ENCODE measurements around the gene CCR7. TPM values are rescaled to one million over a fixed set of nuclear protein-coding genes. Genes with fewer than 3 reads are reported as not detected.
"Not testable (repeated sequence)": the region's sequence is repeated elsewhere in the genome, so short reads cannot be mapped to it uniquely, and the experiment has no call there.

CCR7 gene
- total RNA-seq, 4 donors from 2014 or later: 0.14 to 5.4 (median 4.9) TPM; not detected in 1

DNA sequence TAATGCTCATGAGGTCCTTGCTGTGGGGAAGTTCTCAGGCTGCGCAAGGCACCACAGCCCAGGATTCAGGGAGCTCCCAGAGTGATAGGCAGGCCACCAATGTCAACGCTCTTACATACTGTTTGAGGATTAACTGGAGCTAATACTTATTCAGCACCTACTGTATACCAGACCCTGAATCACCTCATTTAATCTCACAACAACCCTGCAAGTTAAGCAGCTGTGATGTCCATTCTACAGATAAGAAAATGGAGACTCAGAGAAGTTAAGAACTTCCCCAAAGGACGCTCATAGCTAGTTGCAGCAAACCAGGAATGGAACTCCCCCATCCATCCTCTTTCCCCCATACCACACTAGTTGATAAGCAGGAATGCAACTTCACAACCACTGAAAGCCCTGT is 25.5 kb upstream of the CCR7 start:
- no peak for TF ChIP-seq POLR2A (IDR thresholded peaks at IDR 0.05)
- TF ChIP-seq POLR2AphosphoS5 (IDR thresholded peaks at IDR 0.05): no peak
- no peak for TF ChIP-seq EP300 (IDR thresholded peaks at IDR 0.05; ENCODE audit: low read depth)
- TF ChIP-seq, protein P1, sequence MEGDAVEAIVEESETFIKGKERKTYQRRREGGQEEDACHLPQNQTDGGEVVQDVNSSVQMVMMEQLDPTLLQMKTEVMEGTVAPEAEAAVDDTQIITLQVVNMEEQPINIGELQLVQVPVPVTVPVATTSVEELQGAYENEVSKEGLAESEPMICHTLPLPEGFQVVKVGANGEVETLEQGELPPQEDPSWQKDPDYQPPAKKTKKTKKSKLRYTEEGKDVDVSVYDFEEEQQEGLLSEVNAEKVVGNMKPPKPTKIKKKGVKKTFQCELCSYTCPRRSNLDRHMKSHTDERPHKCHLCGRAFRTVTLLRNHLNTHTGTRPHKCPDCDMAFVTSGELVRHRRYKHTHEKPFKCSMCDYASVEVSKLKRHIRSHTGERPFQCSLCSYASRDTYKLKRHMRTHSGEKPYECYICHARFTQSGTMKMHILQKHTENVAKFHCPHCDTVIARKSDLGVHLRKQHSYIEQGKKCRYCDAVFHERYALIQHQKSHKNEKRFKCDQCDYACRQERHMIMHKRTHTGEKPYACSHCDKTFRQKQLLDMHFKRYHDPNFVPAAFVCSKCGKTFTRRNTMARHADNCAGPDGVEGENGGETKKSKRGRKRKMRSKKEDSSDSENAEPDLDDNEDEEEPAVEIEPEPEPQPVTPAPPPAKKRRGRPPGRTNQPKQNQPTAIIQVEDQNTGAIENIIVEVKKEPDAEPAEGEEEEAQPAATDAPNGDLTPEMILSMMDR (IDR thresholded peaks at IDR 0.05): no peak
- Histone ChIP-seq H3K27ac (no peak overlapping the region), H3K4me3 (no peak overlapping the region), H3K9me3 (no peaks in the 10 kb centered on the region), H3K36me3 (no peaks in the 10 kb centered on the region), H3K4me1 (no peaks in the 10 kb centered on the region), H3K27me3 (no peaks in the 10 kb centered on the region)
- intact Hi-C loops (cut with DNase I; ENCODE audit: low total_unique reads): no loop called here
- 83 to 94% methylated on average over 1 to 3 of the region's 3 CpGs for WGBS, 2 donors (ENCODE audit: low coverage in 1 of 2)
- DNase-seq: no peak
- in situ Hi-C loops (cut with MboI; ENCODE audit: low pct_ligation_motif_present in 1 of 4, low pct_unique_long_range_greater_than_20kb in 1 of 4, low sequenced_read_pairs in 3 of 4): no loop called here

DNA sequence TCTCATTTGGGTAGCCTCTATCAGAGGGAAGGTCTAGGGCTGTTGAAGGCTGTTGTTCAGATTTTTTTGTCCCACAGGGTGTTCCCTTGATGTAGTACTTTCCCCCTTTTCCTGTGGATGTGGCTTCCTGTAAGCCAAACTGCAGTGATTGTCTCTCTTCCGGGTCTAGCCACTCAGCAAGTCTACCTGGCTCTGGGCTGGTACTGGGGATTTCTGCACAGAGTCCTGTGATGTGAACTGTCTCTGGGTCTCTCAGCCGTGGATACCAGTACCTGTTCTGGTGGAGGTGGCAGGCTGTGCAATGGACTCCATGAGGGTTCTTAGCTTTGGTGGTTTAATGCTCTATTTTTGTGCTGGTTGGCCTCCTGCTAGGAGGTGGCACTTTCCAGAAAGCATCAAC is 23.3 kb upstream of the CCR7 start:
- no peaks in the 10 kb centered on the region for H3K4me1 ChIP-seq
- H3K36me3 ChIP-seq: no peaks in the 10 kb centered on the region
- intact Hi-C loops (cut with DNase I; ENCODE audit: low total_unique reads) (no loop called here), in situ Hi-C loops (cut with MboI; ENCODE audit: low pct_ligation_motif_present in 1 of 4, low pct_unique_long_range_greater_than_20kb in 1 of 4, low sequenced_read_pairs in 3 of 4) (no loop called here)
- no peak overlapping the region for H3K4me3 ChIP-seq
- no peak for DNase-seq
- no peak overlapping the region for H3K27ac ChIP-seq
- no peak for TF ChIP-seq POLR2A (IDR thresholded peaks at IDR 0.05)
- TF ChIP-seq, protein P1 (IDR thresholded peaks at IDR 0.05): no peak
- no peak for TF ChIP-seq EP300 (IDR thresholded peaks at IDR 0.05; ENCODE audit: low read depth)
- TF ChIP-seq POLR2AphosphoS5 (IDR thresholded peaks at IDR 0.05): no peak
- 68% methylated on average over 2 of the region's 2 CpGs; no CpG with 5 or more reads in 1 of the 2 donors for WGBS, 2 donors (ENCODE audit: low coverage in 1 of 2)
- peaks cover 0 to 8% of the 10 kb centered on the region in 2 donors for H3K9me3 ChIP-seq
- no peaks in the 10 kb centered on the region for H3K27me3 ChIP-seq

DNA sequence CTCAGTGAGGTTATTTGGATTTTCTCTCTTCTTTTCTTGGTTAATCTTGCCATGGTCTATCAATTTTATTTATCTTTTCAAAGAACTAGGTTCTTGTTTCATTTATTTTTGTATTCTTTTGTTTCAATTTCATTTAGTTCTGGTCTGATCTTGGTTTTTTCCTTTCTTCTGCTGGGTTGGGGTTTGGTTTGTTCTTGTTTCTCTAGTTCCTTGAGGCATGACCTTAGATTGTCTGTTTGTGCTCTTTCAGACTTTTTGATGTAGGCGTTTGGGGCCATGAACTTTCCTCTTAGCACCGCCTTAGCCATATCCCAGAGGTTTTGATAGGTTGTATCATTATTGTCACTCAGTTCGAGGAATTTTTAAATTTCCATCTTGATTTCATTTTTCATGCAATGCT is 21.0 kb upstream of the CCR7 start:
- H3K27ac ChIP-seq; H3K9me3 ChIP-seq; DNase-seq; H3K36me3 ChIP-seq; H3K27me3 ChIP-seq; H3K4me1 ChIP-seq; intact Hi-C loops (cut with DNase I; ENCODE audit: low total_unique reads); in situ Hi-C loops (cut with MboI; ENCODE audit: low pct_ligation_motif_present in 1 of 4, low pct_unique_long_range_greater_than_20kb in 1 of 4, low sequenced_read_pairs in 3 of 4); H3K4me3 ChIP-seq: not testable (repeated sequence)
- WGBS, 2 donors (ENCODE audit: low coverage in 1 of 2): 75% methylated on average over 2 to 3 of the region's 3 CpGs

DNA sequence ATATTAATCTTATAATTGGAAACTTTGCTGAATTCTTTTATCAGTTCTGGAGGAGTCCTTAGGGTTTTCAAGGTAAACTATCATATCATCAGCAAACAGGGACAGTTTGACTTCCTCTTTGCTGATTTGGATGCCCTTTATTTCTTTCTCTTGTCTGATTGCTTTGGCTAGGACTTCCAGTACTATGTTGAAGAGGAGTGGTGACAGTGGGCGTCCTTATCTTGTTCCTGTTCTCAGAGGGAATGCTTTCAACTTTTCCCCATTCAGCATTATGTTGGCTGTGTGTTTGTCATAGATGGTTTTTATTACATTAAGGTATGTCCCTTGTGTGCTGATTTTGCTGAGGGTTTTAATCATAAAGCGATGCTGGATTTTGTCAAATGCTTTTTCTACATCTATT is 19.7 kb upstream of the CCR7 start:
- intact Hi-C loops (cut with DNase I; ENCODE audit: low total_unique reads); H3K4me3 ChIP-seq; H3K9me3 ChIP-seq; H3K36me3 ChIP-seq; DNase-seq; H3K27me3 ChIP-seq; H3K4me1 ChIP-seq; in situ Hi-C loops (cut with MboI; ENCODE audit: low pct_ligation_motif_present in 1 of 4, low pct_unique_long_range_greater_than_20kb in 1 of 4, low sequenced_read_pairs in 3 of 4); H3K27ac ChIP-seq: not testable (repeated sequence)
- 71 to 80% methylated on average over 2 of the region's 2 CpGs for WGBS, 2 donors (ENCODE audit: low coverage in 1 of 2)

DNA sequence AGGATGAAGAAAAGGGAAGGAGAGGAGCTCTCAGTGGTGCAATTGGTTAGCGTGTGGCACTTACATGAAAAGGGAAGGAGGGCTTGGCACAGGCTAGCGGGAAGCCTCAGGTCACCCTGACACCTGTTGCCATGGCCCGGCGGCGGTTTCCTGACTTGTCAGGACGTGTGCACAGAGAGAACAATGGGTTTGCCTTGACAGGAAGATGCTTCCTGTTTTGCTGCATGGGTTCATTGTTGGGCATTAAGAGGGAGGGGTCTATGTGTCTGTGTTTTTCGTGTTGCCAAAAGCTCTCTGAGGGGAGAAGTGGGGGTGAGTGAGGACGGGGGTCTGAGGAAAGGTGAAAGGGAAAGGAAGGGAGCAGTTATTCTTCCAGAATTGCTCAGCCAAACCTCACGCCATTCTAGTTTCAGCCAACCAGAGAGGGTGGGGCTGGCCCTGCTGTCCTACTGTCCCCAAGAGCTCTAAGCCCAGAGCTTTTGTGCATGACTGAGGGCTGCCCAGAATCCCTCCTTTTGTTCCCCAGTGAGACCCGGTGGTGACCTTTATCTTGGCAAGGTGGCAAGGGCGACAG is 17.1 kb upstream of the CCR7 start:
- 31 to 47% methylated on average over 8 to 11 of the region's 11 CpGs for WGBS, 2 donors (ENCODE audit: low coverage in 1 of 2)
- in situ Hi-C loops (cut with MboI; ENCODE audit: low pct_ligation_motif_present in 1 of 4, low pct_unique_long_range_greater_than_20kb in 1 of 4, low sequenced_read_pairs in 3 of 4) (no loop called here), intact Hi-C loops (cut with DNase I; ENCODE audit: low total_unique reads) (no loop called here)
- Histone ChIP-seq H3K27me3 (no peaks in the 10 kb centered on the region), H3K27ac (peak overlapping the region in 3 of 4 donors; percentile 9 to 37 (median 26)), H3K4me3 (no peak overlapping the region), H3K9me3 (peaks cover 0 to 8% of the 10 kb centered on the region in 2 donors), H3K36me3 (no peaks in the 10 kb centered on the region), H3K4me1 (peaks cover 0 to 4% (median 0%) of the 10 kb centered on the region in 4 donors)
- peak; percentile 67 for DNase-seq
- TF ChIP-seq POLR2AphosphoS5 (IDR thresholded peaks at IDR 0.05) (peak in 1 of 3 donors; percentile 13), EP300 (IDR thresholded peaks at IDR 0.05; ENCODE audit: low read depth) (no peak), POLR2A (IDR thresholded peaks at IDR 0.05) (no peak)

DNA sequence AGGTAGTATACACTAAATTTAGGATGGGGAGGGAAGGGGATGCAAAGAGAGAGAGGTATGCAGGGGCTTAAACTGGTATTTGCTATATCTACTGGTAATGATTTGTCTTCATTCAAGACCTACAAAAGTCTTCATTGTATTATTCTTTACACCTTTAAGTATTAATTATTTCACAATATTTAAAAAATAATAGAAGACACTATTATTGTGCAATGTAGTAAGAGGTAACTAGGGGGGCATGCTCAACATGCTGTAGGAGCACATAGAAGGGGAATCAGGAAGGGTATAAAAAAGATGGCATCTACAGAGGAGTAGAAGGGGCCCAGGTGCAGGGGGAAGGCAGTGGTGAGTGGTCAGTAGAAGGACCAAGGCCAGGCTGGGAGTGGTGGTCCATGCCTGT is 14.9 kb upstream of the CCR7 start:
- Histone ChIP-seq H3K27me3 (no peaks in the 10 kb centered on the region), H3K36me3 (no peaks in the 10 kb centered on the region), H3K4me1 (peaks cover 0 to 4% (median 0%) of the 10 kb centered on the region in 4 donors), H3K27ac (no peak overlapping the region), H3K9me3 (peaks cover 0 to 7% of the 10 kb centered on the region in 2 donors), H3K4me3 (no peak overlapping the region)
- intact Hi-C loops (cut with DNase I; ENCODE audit: low total_unique reads): no loop called here
- DNase-seq: no peak
- TF ChIP-seq POLR2AphosphoS5 (IDR thresholded peaks at IDR 0.05): no peak
- in situ Hi-C loops (cut with MboI; ENCODE audit: low pct_ligation_motif_present in 1 of 4, low pct_unique_long_range_greater_than_20kb in 1 of 4, low sequenced_read_pairs in 3 of 4): no loop called here
